Epithelial cell of proximal tubule (primary cell): ENCODE data around the gene PTPRJ. TPM values are rescaled to one million over a fixed set of nuclear protein-coding genes. Genes with fewer than 3 reads are reported as not detected.

ENCODE experiments used
- DNase-seq: peaks from one replicate; pipeline ENCODE4 v3.0.0-alpha.2; 2011; ENCODE audit warnings: low read depth
- H3K4me3 ChIP-seq: 2 replicates; pipeline ENCODE4 v1.5.1; 2011; ENCODE audit warnings: low read depth, mild to moderate bottlenecking, low read length
- total RNA-seq: library from RNA; depleted of rRNA; stranded (reverse); fragments of >200 nt; gene quantifications from 2 replicates; pipeline ENCODE4 v1.2.3, GENCODE V29; 2015
- TF ChIP-seq, protein P1 (sequence below): conservative IDR thresholded peaks from 2 replicates; pipeline ENCODE4 v1.5.1; 2012; ENCODE audit warnings: low read depth, mild to moderate bottlenecking, low read length

The PTPRJ gene
- total RNA-seq, 1 donor from 2014 or later = 43.9 TPM

DNA sequence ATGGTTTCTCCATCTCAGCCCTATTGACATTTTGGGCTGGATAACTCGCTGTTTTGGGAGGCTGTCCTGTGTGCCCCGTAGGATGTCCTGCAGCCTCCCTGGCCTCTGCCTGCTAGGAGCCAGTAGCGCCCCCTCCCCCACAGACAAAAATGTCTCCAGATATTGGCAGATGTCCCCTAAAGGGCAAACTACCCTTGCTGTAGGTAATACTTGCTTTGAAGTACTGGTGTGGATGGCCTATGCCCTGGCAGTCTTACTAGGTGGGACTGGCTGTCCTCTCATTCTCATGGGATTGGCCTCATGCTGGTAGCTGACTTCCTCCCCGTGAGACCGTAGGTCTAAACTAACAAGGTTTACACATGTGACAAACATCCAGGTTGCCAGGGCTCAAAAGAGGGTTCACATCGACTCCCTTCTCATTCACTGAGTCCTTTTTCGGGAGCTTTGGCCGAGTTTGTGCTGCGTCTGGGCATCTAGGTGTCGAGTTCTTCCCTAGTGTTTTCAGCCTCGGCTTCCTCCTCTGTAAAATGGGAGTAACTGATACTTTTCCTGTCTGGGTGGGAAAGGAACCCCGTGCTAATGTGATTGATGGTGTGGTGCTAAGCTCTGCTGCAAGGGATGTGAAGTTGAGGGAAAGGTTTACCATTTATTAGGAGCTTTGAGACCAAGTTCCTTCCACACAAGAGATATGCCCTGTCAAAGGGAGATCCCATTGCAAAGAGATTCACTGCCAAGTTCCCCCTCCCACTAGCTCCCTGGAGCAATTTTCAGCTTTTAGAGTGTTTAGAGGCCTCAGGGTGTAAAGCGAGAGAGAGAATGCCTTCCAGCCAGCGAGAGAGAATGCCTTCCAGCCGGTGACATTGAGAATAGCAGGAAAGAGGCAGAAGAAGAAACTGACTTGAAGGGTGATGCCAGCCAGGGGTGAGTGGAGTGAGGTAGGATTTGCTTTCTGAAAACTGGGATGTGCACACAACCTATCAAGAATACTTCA is 17.0 kb downstream of the PTPRJ start:
- no peak overlapping the region for H3K4me3 ChIP-seq
- no peak for DNase-seq
- TF ChIP-seq, protein P1, sequence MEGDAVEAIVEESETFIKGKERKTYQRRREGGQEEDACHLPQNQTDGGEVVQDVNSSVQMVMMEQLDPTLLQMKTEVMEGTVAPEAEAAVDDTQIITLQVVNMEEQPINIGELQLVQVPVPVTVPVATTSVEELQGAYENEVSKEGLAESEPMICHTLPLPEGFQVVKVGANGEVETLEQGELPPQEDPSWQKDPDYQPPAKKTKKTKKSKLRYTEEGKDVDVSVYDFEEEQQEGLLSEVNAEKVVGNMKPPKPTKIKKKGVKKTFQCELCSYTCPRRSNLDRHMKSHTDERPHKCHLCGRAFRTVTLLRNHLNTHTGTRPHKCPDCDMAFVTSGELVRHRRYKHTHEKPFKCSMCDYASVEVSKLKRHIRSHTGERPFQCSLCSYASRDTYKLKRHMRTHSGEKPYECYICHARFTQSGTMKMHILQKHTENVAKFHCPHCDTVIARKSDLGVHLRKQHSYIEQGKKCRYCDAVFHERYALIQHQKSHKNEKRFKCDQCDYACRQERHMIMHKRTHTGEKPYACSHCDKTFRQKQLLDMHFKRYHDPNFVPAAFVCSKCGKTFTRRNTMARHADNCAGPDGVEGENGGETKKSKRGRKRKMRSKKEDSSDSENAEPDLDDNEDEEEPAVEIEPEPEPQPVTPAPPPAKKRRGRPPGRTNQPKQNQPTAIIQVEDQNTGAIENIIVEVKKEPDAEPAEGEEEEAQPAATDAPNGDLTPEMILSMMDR = no peak

DNA sequence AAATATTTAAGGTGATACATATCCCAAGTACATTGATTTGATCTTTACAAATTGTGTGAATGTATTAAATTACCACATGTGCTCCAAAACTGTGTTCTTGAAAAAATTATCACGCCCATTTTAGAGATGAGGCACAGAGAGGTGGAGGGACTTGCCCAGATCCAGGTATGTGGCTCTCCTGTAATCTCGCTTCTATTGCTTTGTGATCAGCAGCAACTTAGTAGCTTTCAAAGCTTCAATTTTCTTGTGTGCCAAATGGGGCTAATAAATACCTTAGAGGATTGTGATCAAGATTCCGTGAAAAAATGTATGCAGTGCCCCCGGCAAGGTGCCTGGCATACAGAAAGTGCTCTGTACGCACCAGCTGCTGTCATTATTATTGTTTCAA is 18.0 kb downstream of the PTPRJ start:
- TF ChIP-seq, protein P1 = no peak
- peak overlapping the region; percentile 1 for H3K4me3 ChIP-seq
- no peak for DNase-seq

DNA sequence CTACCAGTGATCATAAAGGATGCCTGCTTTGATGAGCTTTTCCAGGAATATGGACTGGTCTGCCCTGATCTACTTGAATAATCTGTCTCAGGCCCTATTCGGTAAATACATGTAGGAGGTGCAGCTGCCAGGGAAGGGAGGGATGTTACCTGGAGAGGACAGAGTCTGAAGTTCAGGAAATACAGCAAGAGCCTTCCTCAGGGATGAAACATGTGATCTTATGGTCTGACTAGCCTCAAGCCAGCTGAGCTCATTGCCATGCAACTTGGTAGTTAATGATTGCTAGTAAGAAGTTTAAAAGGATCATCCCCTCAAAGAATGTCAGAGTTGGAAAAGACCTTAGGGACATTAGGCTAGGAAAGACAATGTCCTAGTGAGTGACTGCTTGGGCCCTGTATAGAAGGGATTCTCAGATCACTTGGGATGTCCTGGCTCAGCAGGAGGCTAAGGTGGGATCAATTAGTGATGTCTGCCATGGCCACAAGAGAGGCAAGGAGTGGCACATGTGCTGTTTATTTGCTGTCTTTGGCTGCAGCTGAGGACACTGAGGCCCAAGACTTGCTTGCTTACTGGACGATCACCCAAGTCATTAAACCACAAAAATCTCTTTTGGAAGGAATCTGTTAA is 18.5 kb downstream of the PTPRJ start:
- peak overlapping the region; percentile 1 for H3K4me3 ChIP-seq
- TF ChIP-seq, protein P1 = no peak
- DNase-seq = peak; percentile 90

DNA sequence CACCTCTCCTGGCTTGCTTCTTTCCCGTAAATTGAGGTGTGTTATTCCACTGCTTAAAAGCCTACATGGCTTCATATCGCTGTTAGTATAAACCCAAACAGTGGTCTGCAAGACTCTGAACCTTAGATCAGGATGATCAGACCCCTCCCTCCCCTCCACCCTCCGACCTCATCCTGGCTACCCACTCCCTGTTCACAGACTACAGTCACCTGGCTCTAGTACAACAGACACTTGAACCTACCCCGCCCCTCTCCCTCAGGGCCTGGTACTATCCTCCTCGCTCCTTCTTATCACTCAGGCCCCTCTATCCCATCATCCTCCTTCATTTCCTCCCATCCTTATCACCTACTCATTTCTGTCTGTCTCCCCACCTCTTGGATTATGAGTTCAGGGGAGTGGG is 20.1 kb downstream of the PTPRJ start:
- TF ChIP-seq, protein P1 = no peak

DNA sequence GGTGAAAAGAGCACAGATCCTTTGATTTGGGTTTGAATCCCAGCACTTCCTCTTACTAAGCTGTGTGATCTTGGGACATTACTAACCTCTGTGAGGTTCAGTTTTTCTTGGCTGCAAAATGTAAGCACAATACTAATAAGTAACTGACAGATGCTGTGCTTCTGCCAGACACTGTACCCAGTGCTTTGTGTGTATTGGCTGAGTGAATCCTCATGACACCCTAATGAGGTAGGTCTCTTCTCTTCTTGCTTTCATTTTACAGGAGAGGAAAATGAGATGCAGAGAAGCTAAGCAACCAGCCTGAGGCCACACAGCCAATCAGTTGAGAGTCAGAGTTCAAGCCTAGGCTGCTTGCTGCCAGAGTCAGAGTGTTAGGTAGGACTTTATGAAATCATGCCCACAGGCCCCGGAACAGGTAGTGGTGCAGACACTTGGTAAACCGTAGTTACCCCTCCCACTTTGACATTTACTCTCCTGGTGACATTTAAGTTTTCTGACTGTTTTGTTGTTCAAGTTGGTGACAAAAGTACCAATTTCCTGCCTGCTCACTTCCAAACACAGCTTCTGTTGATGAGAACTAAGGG is 21.2 kb downstream of the PTPRJ start:
- TF ChIP-seq, protein P1 = no peak
- DNase-seq = peak; percentile 86
- peak overlapping the region; percentile 5 for H3K4me3 ChIP-seq

More for the DNA sequence above, 20.1 kb downstream of the PTPRJ start:
- H3K4me3 ChIP-seq = no peak overlapping the region
- no peak for DNase-seq

DNA sequence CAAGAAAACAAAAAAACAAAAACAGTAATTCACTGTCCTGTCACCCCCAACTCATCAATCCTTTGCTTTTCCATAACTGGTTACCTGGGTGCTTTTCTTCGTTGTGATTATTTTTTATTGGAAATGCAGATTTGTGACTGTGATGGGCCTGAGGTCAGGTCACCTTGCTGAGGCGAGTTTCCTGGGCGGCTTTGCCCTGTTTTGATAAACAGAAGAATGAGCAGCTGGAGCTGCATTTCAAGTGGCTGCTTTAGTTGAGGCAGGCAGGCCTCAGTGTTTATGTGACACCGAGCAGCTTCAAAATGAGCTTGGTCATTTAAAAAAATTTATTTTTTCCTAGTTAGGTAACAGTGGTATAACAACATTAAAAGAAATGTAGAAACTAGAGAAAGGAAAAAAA is 22.2 kb downstream of the PTPRJ start:
- no peak for DNase-seq
- TF ChIP-seq, protein P1 = no peak
- no peak overlapping the region for H3K4me3 ChIP-seq
